HG03045 (cell line): ENCODE measurements around the gene AP3D1.
"Not testable (repeated sequence)": the region's sequence is repeated elsewhere in the genome, so short reads cannot be mapped to it uniquely, and the experiment has no call there.

Experiments used
- ATAC-seq: cut with Tn5 transposase; IDR thresholded peaks from one replicate; pipeline ENCODE4 v1.9.1; 2021; ENCODE audit warnings: mild to moderate bottlenecking, moderate library complexity; ENCODE audit not compliant: unreplicated experiment

Gene AP3D1

DNA sequence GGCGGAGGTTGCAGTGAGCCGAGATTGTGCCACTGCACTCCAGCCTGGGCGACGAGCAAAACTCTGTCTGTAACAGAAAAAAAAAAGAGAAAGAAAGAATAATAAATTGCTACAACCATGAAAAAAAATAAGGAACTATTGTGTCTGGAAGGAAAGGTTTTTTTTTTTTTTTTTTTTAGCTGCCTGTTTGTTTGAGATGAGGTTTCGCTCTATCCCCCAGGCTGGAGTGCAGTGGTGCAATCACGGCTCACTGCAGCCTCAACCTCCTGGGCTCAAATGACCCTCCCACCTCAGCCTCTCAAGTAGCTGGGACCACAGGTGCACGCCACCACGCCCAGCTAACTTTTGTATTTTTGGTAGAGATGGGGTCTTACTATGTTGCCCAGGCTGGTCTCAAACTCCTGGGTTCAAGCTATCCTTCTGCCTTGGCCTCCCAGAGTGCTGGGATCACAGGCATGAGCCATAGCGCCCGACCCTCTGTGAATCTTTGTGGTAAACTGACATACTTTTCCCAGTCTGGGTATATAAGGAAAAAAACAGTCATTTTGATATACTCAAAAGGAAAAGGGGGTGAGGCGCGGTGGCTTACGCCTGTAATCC lies 59.3 kb downstream of the AP3D1 start:
- not testable (repeated sequence) for ATAC-seq

DNA sequence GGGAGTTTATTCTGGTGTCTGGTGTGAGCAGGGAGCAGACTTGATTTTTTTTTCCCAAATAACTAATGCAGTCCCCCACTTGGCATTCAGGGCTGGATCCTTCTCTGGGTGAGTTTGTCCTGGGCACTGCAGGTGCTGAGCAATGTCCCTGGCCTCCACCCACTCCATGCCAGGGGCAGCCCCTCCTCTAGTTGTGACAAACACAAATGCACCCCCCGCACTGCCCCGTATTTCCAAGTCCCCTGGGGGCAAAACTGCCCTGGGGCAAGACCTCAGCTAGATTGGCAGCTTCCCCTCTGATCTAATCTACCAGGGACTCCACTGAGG lies 61.7 kb downstream of the AP3D1 start:
- ATAC-seq: no peak

DNA sequence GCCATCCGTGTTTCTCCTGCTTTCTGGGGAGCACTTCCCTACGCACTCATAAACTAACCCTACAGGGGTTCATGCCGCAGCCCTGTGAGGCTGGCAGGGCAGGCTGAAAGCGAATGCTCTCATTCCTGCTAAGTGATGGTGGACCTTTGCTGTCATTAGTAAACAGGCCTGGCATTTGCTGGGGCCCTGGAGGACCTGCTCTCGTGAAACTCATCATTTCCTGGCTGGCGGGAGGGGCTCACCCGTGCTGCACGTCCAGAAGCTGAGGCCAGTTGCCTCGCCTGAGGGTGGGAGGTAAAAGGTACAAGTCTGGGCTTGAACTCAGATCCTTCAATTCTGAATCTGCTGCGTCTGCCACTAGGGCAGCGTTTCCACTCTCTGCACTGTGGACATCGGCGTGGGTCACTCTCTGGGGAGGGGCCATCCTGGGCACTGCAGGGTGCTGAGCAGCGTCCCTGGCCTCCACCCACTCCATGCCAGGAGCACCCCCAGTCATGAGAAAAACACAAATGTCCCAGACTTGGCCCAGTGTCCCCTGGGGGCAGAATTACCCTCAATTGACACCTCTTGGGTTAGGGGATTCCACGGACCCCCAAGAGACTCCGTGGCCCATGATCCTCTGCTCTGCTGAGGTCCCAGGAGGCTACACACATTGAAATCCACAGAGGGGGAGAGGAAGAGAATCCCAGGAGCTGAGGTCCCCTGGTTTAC lies 62.2 kb downstream of the AP3D1 start:
- ATAC-seq: no peak

DNA sequence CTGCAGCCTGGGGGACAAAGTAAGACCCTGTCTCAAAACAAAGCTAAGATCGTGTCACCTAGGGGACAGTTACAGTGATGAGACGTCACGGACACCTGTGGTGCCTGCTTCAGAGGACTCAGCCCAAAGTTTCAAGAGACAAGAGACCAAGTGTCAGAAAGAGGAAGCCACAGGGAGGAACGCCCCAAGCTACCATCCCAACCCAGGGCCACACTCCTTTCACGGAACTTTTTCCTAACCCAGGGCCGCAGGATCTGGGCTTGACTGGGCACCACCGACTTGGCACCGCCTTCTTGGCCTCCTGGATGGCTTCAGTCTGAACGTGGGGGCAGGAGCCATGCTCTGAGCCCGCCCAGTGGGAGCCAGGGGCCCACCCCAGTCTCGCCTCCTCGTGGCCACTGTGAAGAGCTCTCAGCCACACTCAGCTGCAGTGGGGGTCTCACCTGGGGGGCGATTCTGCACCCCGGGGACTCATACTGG lies 63.7 kb downstream of the AP3D1 start:
- ATAC-seq: no peak

DNA sequence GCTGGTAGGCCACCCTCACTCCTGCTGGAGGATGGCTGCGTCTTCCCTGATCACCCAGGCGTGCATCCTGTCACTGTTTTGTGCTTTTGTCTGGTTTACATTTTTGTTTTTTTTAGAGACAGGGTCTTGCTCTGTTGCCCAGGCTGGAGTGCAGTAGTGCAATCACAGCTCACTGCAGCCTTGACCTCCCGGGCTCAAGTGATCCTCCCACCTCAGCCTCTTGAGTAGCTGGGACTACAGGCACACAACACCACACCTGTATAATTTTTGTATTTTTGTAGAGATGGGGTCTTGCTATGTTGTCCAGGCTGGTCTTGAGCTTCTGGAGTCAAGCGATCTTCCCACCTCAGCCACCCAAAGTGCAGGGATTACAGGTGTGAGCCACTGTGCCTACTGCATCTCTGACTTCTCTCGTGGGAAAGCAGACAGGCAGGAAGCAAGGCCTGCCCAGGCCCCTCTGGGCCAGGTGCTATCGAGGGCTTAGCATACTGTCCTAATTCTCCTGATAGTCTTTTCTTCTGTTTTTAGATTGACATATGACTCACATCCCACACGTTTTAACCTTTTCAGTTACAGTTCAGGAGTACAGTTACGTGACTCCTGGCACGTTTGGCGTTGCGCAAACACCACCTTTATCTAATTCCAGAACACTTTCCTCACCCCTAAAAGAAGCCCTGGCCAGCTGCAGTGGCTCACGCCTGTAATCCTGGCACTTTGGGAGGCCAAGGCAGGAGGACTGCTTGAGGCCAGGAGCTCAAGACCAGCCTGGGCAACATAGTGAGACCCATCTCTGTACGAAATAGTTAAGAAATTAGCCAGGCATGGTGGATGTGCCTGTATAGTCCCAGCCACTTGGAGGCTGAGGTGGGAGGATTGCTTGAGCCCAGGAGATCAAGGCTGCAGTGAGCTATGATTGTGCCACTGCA lies 64.4 kb downstream of the AP3D1 start:
- not testable (repeated sequence) for ATAC-seq

DNA sequence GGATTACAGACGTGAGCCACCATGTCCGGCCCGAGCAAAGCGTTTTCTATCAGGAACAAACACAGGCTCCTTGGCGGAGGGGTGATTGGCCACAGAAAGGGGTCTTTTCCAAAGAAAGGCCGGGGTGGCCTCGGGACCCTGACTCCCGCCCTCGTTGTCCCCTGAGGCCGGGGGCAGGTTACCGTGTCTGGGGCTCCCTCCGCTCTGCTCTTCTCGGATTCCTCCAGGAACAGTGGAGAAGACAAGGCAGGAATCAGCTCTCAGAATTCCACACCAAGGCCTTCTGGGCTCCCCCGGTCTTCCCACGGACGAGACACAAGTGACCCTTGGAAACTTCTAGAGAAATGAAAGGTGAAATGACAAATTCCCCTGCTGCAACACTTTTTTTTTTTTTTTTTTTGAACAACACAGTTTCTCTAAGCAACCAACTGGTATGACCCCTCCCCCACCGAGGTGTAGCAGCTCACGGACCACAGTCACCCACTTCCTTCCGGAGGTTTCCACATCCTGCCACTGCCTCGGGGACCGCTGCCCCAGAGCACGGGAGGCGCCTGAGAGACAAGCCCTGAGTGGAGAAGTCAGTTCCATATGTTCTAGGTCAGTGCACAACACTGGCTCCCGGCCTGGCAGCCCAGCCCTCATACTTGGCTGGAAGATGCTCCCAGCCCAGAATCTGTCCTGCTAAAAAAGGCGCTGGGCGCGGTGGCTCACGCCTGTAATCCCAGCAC lies 66.2 kb downstream of the AP3D1 start:
- ATAC-seq: peak; percentile 35

DNA sequence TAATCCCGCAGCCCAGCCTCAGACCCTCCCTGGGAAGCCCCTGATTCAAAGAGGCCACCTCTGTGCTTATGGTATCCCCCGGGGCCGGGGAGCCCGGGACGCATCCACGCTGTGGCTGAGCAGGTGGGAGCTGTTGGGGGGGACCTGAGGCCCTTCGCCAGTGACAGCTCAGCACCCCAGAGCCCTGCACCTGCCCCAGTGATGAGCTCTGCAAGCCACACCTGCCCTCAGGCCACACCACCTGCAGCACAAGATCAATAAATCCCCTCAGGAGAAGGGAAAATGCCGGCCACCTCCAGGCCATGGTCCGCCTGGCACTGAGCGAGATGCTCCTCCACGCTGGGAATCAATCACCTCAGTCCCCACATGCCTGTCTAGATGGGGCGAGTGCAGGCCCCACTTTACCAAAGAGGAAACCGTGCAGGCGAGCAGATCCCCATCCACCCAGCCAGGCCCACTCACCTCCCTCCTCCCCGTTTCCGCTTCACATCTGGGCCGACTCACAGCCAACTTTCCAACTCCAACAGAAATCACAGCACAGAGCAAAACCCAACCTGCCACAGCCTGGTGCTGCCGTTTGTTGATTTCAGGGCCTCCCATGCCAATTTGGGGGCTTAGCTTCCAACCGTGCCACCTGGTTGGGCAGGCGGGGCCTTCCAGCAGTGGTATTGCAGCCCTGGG lies 68.1 kb downstream of the AP3D1 start:
- ATAC-seq: no peak

DNA sequence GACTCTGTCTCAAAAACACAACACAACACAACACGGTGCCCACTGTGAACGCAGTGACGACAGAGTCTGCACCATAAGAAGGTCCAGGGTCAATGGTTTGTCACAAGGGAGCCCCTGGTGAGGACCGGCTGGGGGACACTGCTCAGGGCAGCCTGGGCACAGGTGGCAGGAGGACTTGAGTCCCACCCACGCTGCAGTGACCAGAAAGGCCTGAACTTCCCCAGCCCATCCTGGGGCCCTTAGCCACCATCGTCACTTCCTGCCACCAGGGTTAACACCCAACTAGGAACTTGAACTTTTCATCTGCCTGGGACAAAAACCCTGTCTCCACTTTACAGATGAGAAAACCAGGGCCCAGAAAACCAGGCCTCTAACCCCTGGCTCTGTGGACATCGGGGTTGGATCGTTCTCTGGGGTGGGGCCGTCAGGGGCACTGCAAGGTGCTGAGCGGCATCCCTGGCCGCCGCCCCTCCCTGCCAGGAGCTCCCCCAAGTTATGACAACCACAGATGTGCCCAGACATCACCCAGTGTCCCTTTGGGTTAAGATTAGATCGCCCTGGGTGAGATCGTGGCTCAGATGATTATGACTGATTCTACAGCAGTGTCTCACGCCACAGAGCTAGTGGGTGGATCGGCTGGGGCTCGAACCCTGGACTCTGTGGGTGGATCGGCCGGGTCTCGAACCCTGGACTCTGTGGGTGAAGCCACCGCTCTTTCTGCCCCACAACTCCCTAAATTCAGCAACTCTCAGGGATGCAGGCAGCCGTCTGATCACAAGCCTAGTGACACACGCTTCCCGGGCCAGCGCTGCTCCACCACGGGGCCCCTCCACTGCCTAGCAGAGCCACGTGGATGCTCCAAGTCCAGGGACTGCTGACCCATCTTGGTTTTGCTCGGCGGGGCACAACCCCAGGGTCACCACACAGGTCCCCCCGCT lies 69.2 kb downstream of the AP3D1 start:
- ATAC-seq: no peak

DNA sequence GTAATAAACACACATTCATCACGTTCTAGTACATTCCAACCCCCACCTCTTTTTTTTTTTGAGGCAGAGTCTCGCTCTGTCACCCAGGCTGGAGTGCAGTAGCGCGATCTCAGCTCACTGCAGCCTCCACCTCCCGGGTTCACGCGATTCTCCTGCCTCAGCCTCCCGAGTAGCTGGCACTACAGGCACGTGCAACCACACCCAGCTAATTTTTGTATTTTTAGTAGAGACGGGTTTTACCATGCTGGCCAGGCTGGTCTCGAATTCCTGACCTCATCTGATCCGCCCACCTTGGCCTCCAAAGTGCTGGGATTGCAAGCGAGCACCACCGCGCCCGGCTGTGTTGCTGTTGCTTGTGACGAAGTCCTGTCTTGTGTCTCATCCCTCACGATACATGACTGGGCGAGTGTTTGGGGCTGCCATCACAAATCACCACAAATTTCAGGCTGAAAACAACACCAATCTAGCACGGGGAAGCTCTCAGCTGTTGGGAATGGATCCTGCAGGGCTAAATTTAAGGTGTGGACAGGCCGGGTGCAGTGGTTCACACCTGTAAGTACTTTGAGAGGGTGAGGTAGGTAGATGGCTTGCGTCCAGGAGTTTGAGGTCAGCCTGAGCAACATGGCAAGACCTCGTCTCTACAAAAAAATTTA lies 70.9 kb downstream of the AP3D1 start:
- ATAC-seq: no peak

DNA sequence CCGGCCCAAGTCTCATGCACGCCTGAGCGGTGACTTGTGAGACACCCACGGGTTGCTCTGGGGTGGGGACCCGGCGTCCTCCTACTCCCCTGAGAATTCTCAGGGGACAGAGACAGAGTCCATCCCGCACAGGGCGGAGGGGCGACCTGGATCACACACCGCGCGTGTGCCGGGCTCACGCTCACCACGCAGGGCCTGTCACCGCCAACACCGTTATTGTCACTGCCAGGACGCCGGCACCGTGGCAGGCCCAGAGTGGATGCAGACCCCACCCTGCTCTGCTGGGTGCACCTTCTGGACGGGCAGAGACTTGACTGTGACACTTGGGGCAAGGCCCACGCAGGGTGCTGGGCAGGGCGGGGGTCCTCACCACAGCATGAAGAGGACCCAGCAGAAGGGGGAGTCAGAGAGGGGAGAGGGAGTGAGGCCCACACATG lies 71.5 kb downstream of the AP3D1 start:
- no peak for ATAC-seq

DNA sequence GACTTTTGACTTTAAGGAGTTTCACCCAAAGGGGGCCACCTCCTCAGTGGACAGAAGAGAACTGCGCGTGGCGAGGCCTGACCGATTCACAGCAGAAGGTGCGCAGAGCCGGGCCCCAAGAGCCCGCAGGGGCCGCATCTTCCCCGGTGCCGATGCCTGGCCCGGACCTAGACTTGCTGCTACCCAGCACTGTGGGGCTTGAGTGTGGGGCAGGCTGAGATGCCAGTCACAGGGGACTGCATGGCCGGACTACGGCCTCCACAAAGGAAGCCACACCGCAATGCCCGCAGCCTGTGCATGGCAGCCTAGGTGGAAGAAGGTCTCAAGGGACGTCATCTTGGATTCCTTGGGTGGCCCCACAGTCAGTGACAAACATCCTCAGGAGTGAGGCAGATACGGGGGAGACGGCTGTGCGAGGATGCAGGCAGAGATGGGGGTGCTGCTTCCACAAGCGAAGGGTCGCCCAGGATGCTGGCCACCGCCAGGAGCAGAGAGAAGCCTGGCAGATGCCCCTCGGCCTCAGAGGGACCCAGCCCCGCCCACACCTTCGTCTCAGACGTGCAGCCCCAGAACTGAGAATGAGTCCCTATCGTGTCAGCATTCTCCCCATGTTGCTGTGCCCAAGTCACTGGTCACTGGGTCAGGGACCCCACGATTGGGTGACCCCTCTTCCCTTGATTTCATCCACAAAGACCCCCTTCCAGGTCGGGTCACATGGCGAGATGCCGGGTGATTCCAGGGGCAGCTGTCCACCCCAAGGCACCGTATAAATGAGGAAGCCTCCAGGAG lies 72.1 kb downstream of the AP3D1 start:
- ATAC-seq: no peak

DNA sequence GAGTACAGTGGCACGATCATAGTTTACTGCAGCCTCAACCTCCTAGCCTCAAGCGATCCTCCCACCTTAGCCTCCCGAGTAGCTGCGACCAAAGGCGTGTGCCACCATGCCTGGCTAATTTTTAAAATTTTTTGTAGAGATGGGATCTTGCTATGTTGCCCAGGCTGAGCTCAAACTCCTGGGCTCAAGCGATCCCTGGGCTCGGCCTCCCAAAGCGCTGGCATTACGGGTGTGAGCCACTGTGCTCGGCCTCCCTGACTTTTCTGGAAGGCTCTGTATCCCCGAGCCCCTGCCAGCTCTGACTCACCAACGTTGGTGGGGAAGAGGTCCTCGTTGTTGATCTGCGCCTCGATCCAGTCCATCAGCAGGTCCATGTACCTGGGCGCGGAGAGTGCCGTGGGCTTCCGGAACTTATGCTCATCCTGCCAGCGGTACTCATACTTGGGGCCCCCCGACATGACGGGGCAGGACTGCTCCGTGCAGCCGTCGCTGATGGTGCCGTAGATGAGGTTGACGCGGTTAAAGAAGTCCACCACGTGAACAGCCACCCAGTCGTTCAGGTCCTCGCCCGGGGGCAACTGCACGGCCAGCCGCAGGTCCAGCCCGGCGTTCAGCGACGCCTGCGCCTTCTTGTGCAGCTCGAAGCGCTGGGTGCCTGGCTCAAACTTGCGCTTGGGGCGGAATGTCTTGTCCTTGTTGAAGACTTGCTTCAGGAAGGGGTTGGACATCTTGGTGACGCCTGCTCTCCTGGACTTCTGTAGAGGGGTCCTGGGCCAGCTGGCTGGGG lies 73.3 kb downstream of the AP3D1 start:
- no peak for ATAC-seq

DNA sequence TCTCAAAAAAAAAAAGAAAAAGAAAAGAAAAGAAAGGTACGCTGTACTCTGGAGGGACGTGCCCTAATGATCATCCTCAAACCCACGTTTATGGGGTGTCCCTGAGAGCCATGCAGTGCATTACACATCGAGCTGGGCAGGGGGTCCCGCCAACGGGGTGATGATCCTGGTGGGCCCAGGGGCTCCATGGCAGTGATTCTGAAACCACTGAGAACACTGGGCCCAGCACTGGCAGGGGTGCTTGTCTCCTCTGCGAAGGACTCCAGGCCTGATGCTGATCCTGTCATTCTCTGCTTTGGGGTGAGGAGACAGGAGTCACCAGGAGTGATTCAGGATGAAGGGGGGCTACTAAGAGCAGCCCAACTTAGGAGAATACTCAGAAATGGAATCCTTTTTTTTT lies 74.0 kb downstream of the AP3D1 start:
- no peak for ATAC-seq

DNA sequence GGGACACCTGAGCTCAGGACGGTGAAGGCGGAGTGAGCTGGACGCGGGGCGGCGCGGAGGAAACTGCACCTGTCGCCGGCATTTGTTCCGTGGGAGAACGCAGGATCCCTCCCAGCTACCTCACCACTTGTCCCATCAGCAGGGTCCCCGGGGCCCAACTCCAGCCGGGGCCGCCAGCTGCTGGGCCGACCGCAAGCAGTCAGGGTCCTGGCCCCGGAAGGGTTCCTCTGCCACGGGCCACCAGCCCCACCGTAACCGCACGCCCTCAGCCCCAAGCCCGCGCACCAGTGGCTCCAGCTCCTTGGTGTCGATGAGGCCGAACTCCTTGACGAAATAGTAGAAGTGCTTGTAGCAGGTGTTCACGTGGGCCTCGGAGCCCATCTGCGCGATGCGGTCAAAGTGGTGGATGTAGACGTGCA lies 74.8 kb downstream of the AP3D1 start:
- no peak for ATAC-seq

DNA sequence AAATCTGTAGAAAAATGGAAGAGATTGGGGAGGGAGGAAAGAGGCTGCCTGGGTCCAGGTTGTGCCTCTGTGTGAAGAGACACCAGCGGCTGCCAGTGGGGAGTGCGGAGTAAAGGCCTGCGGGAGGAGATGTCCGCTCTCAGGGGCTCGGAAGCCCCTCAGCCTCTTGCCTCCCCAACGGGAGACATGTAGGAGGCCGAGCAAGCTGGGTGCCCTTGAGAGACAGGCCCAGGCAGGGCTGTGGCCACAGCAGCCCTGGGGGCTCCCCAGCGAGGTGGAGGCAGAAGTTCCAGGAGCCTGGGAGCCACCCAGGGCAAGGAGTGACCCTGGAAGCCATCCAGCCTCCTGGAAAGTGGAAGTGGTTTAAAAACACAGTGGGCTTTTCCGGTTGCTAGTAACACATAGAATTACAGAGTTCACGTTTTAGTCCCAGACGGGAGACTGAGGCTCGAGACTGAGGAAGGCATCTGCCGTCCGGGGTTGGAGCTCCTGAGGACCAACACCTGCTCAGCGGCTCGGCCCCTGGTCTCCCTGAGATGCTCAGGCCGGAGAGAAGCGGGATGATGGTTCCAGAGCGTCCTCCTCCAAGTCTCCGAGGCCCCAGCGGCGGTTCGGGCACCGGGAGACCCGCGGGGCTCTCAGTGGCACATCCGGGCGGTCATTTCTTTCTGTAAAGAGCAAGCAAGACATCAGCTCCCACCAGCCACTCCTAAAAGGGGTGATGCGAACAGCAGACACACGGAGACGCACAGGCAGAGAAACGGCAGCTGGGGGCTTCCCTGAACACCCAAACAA lies 78.4 kb downstream of the AP3D1 start:
- no peak for ATAC-seq

DNA sequence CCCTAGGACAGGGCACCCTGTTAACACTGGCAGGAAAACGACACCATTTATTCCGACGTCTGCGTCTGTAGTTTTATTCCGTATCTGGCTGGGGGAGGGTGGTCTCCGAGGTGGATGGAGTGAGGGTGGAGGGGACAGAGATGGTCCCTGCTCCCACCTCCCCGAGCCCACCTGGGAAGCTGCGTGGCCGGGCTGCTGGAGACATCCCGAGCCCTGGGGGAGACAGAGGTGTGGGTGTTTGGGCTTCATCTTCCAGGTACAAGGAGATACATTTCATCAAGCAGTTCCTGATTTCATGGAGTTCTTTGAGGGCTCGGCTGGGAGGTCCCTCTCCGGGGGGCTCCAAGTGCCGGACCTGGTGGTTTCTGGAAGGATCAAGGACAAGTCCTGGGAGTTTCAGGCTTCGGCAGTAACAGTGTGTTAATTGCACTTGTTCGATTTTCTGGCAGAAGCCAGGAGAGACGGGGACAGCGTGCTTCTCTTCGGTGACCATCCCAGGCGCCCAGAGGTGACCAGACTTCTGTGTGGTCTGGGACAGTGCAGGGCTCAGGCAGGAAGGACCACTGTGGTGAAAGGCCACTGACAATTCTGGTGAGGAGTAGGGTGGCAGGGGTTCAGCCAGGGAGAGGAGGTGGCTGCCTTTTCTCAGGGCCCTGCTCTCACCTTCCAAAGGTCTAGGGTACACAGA lies 80.2 kb downstream of the AP3D1 start:
- ATAC-seq: no peak
